Effector memory CD8-positive, alpha-beta T cell (primary cell): Measurements from ENCODE around the gene TM9SF4.
A peak's percentile ranks its signal among the peaks of the same experiment; 100 is the strongest.
"Not testable (repeated sequence)": the region's sequence is repeated elsewhere in the genome, so short reads cannot be mapped to it uniquely, and the experiment has no call there.

ENCODE experiments used
- ATAC-seq: fragments of 150-1000 bp; cut with Tn5 transposase; replicated peaks from 2 replicates; pipeline ENCODE4 v1.10.0; 2021; ENCODE audit warnings: mild to moderate bottlenecking, moderate library complexity
- DNase-seq, 3 experiments: peaks; one replicate each; pipeline ENCODE4 v3.0.0; 2021
- H3K27ac Mint-ChIP-seq, 2 donors: one replicate each; pipeline ENCODE4 v1.8.0; 2022; ENCODE audit warnings: mild to moderate bottlenecking in 2 of 2, mixed read lengths in 2 of 2, moderate library complexity in 2 of 2
- H3K27me3 Mint-ChIP-seq, 2 donors: one replicate each; pipeline ENCODE4 v1.8.0; 2022; ENCODE audit warnings: mixed read lengths in 2 of 2
- H3K36me3 Mint-ChIP-seq: one replicate; pipeline ENCODE4 v1.8.0; 2022; ENCODE audit warnings: mild to moderate bottlenecking, moderate library complexity, mixed read lengths; ENCODE audit not compliant: insufficient read depth
- H3K4me1 Mint-ChIP-seq, 2 donors: one replicate each; pipeline ENCODE4 v1.8.0; 2022; ENCODE audit warnings: low read depth in 2 of 2, mixed read lengths in 2 of 2
- H3K4me3 Mint-ChIP-seq, 2 donors: one replicate each; pipeline ENCODE4 v1.8.0; 2022; ENCODE audit warnings: mild to moderate bottlenecking in 2 of 2, mixed read lengths in 2 of 2, moderate library complexity in 2 of 2
- H3K9me3 Mint-ChIP-seq, 2 donors: one replicate each; pipeline ENCODE4 v1.8.0; 2022; ENCODE audit warnings: mixed read lengths in 2 of 2

The TM9SF4 gene

DNA sequence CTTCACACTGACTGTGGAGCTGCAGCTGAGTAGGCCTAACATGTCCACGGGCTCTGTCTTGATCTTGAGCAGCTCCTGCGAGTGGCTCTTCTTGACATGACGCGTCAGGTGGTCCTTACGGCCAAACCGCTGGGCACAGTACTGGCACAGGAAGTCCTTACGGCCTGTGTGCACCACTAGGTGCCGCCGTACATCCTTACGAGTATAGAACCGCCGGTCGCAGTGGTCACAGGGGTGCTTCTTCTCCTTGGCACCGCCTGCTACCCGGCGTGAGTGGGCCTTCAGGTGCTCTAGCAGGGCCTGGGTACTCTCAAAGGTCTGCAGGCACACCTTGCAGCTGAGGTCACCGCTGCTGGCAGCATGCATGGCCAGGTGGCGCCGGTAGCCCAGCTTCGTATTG lies 87.6 kb downstream of the TM9SF4 start:
- not testable (repeated sequence) for ATAC-seq, H3K27me3 Mint-ChIP-seq

DNA sequence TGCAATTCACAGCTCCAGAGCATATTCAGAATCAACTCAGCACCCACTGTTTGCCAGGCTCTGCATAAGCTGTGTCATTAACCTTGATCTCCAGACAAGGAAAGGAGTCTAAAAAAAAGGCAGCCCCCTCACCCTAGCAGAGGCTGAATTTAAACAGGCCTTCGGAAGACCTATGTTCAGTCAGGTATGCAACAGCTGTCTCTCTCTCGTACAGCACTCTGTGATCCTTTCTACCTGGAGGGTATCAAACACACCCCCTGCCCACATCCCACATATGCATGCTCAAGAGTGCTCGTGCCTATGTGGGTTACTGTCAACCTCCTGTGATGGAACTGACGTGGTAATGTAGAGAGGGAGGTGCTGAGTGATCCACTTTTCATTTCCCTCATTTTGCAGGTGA lies 89.5 kb downstream of the TM9SF4 start:
- Mint-ChIP-seq H3K36me3 (peaks cover 60% of the 10 kb centered on the region), H3K27ac (peak overlapping the region in 1 of 2 donors; percentile 46), H3K9me3 (no peaks in the 10 kb centered on the region), H3K27me3 (no peaks in the 10 kb centered on the region), H3K4me1 (peaks cover 20 to 25% of the 10 kb centered on the region in 2 donors), H3K4me3 (no peak overlapping the region)
- DNase-seq = no peak
- no peak for ATAC-seq

More for the DNA sequence above, 87.6 kb downstream of the TM9SF4 start:
- not testable (repeated sequence) for DNase-seq, H3K4me3 Mint-ChIP-seq, H3K9me3 Mint-ChIP-seq, H3K27ac Mint-ChIP-seq
- peaks cover 71% of the 10 kb centered on the region for H3K36me3 Mint-ChIP-seq
- peaks cover 12 to 14% of the 10 kb centered on the region in 2 donors for H3K4me1 Mint-ChIP-seq

DNA sequence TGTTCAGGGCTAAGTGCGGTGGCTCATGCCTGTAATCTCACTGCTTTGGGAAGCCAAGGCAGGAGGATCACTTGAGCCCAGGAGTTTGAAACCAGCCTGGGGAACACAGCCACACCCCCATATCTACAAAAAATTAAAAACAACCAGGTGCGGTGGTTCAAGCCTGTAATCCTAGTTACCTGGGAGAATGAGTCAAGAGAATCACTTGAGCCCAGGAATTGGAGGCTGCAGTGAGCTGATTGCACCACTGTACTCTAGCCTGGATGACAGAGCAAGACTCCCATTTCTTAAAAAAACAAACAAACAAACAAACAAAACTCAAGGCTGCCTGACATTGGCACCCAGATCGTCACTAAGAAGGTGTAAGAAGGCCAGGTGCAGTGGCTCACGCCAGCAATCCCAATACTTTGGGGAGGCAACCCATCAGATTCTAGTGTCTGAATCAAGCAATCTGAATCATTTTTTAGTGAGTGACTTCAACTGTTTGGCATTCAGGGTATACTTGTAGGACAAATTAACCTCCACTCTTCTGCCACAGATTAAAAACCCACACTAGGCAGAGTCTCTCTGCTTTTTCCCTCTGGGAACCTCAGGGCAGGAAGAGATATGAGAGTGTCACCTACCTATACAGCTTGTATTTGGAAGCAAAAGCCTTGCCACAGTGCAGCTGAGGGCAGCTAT lies 91.9 kb downstream of the TM9SF4 start:
- Mint-ChIP-seq H3K9me3 (no peaks in the 10 kb centered on the region), H3K4me1 (peaks cover 37 to 38% of the 10 kb centered on the region in 2 donors), H3K27me3 (no peaks in the 10 kb centered on the region), H3K4me3 (no peak overlapping the region), H3K36me3 (peaks cover 42% of the 10 kb centered on the region), H3K27ac (peak overlapping the region; percentile 23 to 71)
- DNase-seq = no peak
- no peak for ATAC-seq

DNA sequence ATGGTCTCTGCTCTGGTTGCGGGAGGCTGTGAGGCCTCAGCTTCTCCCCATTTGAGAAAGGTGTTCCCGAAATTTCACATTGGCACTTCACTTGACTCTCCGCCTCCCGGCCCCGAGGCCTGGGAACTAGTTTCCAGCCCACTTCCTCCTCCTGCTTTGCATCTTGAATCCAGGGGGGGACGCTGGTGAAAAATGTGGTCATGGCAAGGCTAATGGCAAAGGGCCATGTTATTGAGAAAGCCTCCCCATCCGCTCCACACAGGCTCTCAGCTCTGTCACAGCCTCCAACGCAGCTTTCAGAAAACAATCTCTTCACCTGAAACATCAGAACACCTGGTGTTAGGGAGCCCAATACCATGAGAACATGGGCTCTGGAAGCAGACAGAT lies 92.5 kb downstream of the TM9SF4 start:
- peaks cover 42% of the 10 kb centered on the region for H3K36me3 Mint-ChIP-seq
- no peak for DNase-seq
- H3K27ac Mint-ChIP-seq = peak overlapping the region; percentile 23 to 71
- no peak for ATAC-seq
- H3K27me3 Mint-ChIP-seq = no peaks in the 10 kb centered on the region
- H3K4me3 Mint-ChIP-seq = no peak overlapping the region
- H3K9me3 Mint-ChIP-seq = no peaks in the 10 kb centered on the region
- peaks cover 43% of the 10 kb centered on the region in 2 donors for H3K4me1 Mint-ChIP-seq

DNA sequence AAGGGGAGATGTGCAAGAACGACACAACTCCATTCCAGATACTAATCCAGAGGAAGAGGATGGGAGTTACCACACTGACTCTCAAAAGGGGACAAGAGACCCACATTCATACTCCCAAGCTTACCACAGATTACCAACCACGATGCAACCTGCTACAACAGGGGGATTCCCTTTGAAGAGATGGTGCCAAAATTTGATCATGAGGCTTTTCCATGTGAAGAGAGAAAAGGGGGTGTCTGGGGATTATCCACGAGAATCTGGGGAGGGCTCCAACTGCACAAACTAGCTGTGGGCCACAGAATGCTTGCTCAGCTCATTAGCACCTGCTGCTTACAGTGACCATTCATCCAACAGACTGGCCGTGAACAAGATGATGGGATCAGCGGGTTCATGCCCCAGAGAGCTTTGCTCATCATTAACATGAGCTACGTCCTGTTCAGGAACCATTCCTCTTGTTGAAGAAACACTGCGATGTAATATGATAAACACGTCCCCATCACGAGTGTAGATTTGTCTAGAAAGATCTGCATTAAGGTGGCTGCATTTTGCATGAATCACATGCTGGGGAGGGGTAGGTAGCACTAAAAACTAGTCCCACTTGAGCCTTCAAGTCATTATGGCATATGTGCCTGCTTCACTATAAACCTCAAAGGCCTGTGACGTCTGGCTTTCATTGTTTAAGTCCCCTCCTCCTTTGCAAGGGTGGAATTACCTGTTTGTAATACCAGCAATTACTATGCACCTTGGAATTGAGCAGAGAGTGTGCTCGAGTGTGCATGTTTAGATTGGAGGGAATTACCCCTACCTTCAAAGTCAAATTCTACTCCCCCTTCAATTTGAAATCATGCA lies 94.1 kb downstream of the TM9SF4 start:
- DNase-seq (no peak), ATAC-seq (no peak)
- no peaks in the 10 kb centered on the region for H3K9me3 Mint-ChIP-seq
- H3K4me3 Mint-ChIP-seq = no peak overlapping the region
- H3K4me1 Mint-ChIP-seq = peaks cover 50 to 52% of the 10 kb centered on the region in 2 donors
- H3K27me3 Mint-ChIP-seq = no peaks in the 10 kb centered on the region
- H3K27ac Mint-ChIP-seq = peak overlapping the region in 1 of 2 donors; percentile 95
- H3K36me3 Mint-ChIP-seq = peaks cover 39% of the 10 kb centered on the region

DNA sequence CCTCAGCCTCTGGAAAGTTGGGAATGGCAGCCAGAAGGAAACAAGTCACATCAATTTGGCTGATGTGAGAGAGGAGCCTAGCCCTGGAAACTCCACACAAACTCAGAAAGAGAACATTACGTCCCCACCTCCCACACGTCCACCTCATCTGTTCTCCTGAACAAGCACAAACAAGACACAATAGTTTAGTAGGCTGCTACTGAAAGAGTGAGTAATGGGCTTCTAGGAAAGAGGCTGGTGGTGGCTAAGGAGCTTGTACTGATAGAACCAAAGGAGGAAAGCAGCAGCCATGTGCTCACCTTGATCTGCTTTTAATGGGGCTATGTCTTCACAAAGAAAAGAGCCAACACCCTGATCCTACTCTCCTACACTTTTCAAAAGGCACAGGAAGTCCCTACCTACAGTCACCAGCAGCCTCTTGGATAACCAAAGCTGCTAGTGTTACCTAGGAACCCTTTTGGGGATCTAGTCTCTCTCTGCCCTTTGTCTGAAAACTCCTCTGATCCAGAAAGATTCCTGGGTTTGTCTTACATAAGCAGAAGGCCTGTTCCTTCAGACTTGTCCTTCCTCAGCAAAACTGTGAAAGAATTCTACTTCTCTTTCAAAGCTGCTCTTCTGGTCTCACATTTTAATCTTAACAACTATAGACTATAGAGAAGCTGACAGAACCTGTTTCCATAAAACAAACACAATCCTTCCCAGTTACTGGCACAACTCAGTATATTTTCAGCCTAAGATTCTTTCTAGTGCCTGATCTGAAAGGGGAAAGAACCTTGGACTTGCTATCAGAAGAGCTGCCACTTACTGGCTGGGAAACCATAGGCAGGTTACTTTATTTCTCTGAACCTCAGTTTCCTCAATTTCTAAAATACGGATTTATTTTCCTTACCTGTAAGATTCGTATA lies 94.9 kb downstream of the TM9SF4 start:
- peaks cover 55 to 58% of the 10 kb centered on the region in 2 donors for H3K4me1 Mint-ChIP-seq
- ATAC-seq (no peak), DNase-seq (no peak)
- H3K9me3 Mint-ChIP-seq = no peaks in the 10 kb centered on the region
- H3K4me3 Mint-ChIP-seq = no peak overlapping the region
- H3K36me3 Mint-ChIP-seq = peaks cover 33% of the 10 kb centered on the region
- no peaks in the 10 kb centered on the region for H3K27me3 Mint-ChIP-seq
- H3K27ac Mint-ChIP-seq = peak overlapping the region; percentile 95 to 98

DNA sequence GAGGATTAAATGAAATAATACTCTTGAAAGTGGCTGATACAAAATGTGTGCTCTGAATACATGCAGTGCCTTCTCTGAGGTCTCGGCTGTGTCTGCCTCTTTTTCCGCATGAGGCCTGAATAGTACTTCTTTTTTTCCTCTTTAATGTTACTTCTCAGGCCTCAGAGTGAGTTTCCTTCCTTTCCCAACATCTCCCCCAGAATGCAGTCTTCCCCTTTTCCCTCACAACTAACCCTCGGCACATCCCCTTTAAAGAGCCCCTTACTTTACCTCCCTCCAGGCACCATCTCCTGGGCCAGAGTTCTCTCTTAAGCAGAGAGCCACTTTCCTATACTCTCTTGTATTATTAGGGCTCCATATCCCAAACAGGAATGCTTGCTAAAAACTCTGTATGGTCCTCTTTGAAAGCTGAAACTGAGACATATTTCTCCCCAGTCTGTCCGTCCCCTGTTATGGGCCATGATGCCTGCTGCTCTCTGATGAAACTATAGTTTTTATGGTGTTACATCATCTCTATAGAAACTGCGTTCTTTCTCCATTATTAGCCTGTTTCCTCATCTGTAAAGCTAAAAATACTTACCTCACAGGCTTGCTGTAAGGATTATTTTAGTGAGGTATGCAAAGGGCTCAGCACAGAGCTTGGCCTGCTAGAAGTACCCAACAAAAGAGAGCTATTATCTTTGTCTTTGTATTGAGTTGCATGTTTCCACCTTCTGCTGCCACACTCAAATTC lies 95.8 kb downstream of the TM9SF4 start:
- no peak for DNase-seq
- H3K9me3 Mint-ChIP-seq = no peaks in the 10 kb centered on the region
- H3K36me3 Mint-ChIP-seq = peaks cover 26% of the 10 kb centered on the region
- H3K4me3 Mint-ChIP-seq = peak overlapping the region; percentile 96
- peak overlapping the region; percentile 95 to 98 for H3K27ac Mint-ChIP-seq
- ATAC-seq = no peak
- peaks cover 58 to 64% of the 10 kb centered on the region in 2 donors for H3K4me1 Mint-ChIP-seq
- H3K27me3 Mint-ChIP-seq = no peaks in the 10 kb centered on the region

DNA sequence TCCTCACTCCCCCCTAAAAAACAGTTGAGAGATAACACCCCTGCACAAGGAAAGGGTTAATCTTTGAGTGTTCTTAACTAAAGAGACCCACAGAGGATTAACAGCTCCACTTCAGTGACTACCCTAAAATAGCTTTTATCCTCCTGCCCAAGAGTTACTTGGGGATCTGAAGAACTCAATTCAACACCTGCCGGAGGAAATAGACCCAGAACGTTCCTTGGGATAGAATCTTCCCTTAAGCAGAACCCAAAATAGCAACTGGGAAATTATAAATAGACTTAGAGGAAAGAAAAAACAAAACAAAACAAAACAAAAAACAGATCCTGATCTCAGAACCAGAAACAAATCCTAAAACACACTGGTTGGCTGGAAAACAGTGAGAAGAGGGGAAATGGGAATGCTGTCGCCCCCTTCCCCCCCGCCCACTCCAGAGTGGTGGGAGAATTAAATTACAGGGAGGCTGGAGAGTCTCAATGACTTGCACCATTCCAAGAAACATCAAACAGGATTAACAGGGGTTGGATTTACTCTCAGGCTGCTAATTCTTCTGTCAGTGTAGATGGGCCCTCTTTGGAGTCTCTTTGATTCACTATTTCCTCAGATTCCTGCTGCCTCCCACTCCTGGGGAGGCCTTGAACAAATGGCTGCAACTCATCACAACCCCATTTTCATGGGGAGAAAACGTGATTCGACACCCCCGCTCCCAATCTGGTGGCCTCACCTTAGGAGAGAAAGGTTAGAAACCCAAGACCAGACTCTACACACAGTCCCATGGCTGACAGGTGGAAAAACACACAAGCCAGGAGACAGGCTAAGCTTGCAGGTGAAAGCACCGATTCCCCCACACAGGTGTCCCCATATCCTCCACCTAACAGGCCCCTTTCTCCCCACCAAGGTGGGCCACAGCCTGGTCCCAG lies 96.6 kb downstream of the TM9SF4 start:
- ATAC-seq = no peak
- Mint-ChIP-seq H3K36me3 (peaks cover 19% of the 10 kb centered on the region), H3K4me3 (peak overlapping the region; percentile 96), H3K27me3 (no peaks in the 10 kb centered on the region), H3K9me3 (no peaks in the 10 kb centered on the region), H3K27ac (peak overlapping the region; percentile 95 to 98), H3K4me1 (peaks cover 64 to 68% of the 10 kb centered on the region in 2 donors)
- no peak for DNase-seq

DNA sequence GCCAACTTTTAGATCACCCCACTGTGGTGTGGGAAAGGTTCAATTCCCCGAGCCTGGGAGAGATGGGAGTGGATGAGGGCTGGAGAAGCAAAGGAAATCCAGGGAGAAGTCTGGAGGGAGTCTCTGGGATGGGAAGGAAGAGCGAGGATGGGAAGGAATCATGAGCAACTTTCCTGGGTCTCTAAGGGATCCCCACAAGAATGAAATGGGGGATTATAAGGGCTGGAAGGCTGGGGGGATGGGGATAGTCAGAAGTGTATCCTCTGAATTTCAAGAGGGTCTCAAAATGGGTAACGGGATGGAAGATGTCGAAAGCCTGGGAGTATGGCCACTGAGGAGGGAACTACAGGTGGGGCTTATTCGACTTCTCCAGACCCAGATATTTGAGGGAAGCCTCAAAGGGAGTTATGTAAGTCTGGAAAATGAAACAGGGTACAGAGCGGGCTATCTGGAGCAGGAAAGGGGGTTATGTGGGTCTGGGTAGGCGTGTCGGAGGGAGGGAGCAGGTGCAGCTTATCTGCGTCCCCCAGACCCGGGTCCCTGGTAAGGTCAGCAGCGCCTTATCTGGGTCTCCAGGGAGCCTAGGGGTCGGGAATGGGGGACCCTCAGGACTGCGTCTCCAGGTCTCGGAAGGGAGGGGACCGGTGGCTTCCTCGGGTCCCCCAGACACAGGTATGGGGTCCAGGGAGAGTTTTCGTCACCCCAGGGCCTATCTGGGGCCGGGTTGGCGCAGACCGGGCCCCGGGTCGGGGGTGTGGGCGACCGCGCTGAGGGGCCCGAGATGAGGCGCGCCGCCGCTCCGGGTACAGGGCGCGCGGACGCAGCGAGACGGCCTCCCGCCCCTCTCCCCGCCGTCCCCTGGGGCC lies 97.5 kb downstream of the TM9SF4 start:
- Mint-ChIP-seq H3K36me3 (peaks cover 16% of the 10 kb centered on the region), H3K27ac (peak overlapping the region; percentile 95 to 98), H3K9me3 (no peaks in the 10 kb centered on the region), H3K4me3 (peak overlapping the region; percentile 96), H3K27me3 (no peaks in the 10 kb centered on the region), H3K4me1 (peaks cover 70 to 74% of the 10 kb centered on the region in 2 donors)
- ATAC-seq (peak; percentile 16), DNase-seq (no peak)

DNA sequence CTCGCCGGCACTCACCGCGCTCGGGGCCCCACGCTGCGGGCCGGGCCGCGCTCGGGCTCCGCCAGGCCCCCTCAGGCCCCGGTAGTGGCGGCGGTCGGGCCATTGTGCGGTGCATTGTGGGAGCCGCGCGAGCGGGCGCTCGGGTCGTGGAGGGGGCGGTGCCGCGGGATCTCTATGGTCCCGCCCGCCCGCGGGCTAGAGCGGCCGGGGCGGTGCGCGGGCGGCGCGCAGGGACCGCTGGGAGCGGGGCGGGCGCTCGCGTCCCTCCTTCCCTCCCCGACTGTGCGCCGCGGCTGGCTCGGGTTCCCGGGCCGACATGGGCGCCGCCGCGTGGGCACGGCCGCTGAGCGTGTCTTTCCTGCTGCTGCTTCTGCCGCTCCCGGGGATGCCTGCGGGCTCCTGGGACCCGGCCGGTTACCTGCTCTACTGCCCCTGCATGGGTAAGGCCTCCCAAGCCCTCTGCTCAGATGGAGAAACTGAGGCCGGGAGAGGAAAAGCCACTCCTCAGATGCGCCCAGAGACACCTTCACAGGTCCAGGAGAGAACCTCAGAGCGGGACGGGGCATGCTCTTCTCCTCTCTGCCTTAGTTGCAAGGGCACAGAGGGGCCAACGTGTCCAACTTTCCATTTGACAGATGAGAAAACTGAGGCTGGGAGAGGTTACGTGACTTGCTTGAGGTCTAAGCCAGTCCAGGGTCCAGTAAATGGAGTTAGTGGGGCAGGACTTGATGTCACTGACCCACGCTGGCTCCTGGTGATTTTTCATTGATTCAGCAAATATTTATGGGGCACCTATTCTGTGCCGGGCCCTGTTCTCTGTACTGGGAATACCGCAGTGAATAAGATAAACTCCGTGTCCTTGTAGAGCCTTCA lies 98.3 kb downstream of the TM9SF4 start, which contains the start of the genes PLAGL2 and POFUT1:
Gene PLAGL2 (minus strand): TSS at position 118 of the 873 bp plus-strand sequence. CDS start 5,565 bp downstream, outside the sequence.
Gene POFUT1 (plus strand): TSS at position 255 of the 873 bp plus-strand sequence. CDS start 62 bp downstream, at position 317.
- DNase-seq = peak; percentile 85 to 89 (median 87)
- Mint-ChIP-seq H3K27me3 (no peaks in the 10 kb centered on the region), H3K4me1 (peaks cover 67 to 71% of the 10 kb centered on the region in 2 donors), H3K4me3 (peak within 1 kb of the TSS; percentile 96), H3K36me3 (peaks cover 19% of the 10 kb centered on the region), H3K27ac (peak within 1 kb of the TSS; percentile 95 to 98), H3K9me3 (no peaks in the 10 kb centered on the region)
- ATAC-seq = peak; percentile 95
